Keratinocyte (primary cell): ENCODE measurements around the gene CELF5.

Experiments
- EZH2 ChIP-seq: IDR thresholded peaks from one replicate; pipeline ENCODE4 v1.6.1; 2012; ENCODE audit warnings: inconsistent platforms, mild to moderate bottlenecking, low read length, moderate library complexity
- TF ChIP-seq, protein P1 (sequence below), 3 experiments: IDR thresholded peaks in 1 of 3; conservative IDR thresholded peaks in 1 of 3; optimal IDR thresholded peaks in 1 of 3; 2 replicates in 2 of 3; 3 replicates in 1 of 3; pipeline versions ENCODE3 to v1.5.1; 2011; ENCODE audit warnings: low read length in 3 of 3, mild to moderate bottlenecking in 3 of 3, moderate library complexity in 2 of 3, control low read depth in 1 of 3, inconsistent platforms in 1 of 3; ENCODE audit not compliant: insufficient read depth in 2 of 3; ENCODE audit errors: extremely low read depth in 1 of 3

DNA sequence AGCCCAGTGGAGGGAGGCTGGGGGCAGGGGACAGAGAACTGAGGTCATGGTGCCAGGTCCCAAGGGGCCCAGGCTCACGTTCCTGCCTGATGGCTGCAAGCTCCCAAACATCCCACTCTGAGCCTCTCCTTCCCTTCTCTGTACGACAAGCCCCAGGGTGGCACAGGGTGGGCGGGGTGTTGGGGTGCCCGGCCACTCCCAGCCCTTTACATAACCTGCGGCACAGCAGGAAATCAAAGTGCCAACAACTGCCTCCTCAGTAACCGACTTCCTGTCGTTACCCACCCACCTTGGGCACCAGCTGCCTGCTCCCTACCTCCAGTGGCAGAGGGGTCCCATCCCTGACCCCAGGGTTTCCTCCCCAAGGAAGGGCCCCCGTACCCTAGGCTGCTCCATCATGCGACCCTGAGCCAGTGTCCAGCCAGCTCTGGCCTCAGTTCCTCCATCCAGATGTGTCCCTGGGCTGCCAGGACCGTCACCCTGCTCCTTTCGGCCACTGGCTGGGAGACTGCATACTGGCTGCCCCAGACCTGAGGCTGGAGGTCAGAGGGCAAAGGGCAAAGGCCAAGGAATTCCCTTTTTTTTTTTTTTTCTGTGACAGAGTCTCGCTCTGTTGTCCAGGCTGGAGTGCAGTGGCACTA, 114.2 kb downstream of the CELF5 start:
- TF ChIP-seq EZH2: no peak
- TF ChIP-seq, protein P1, sequence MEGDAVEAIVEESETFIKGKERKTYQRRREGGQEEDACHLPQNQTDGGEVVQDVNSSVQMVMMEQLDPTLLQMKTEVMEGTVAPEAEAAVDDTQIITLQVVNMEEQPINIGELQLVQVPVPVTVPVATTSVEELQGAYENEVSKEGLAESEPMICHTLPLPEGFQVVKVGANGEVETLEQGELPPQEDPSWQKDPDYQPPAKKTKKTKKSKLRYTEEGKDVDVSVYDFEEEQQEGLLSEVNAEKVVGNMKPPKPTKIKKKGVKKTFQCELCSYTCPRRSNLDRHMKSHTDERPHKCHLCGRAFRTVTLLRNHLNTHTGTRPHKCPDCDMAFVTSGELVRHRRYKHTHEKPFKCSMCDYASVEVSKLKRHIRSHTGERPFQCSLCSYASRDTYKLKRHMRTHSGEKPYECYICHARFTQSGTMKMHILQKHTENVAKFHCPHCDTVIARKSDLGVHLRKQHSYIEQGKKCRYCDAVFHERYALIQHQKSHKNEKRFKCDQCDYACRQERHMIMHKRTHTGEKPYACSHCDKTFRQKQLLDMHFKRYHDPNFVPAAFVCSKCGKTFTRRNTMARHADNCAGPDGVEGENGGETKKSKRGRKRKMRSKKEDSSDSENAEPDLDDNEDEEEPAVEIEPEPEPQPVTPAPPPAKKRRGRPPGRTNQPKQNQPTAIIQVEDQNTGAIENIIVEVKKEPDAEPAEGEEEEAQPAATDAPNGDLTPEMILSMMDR (optimal IDR thresholded peaks at IDR 0.05 in 1 of 3, IDR thresholded peaks at IDR 0.05 in 1 of 3, conservative IDR thresholded peaks at IDR 0.05 in 1 of 3; ENCODE audit: extremely low read depth in 1 of 3, insufficient read depth in 2 of 3, low read length in 3 of 3): no peak
